SK-N-SH (cell line): Measurements from ENCODE around the gene SMYD1. TPM values are rescaled to one million over a fixed set of nuclear protein-coding genes. Genes with fewer than 3 reads are reported as not detected.
"Not testable (repeated sequence)": the region's sequence is repeated elsewhere in the genome, so short reads cannot be mapped to it uniquely, and the experiment has no call there.

Experiments
- CTCF ChIA-PET: fragments of 300-600, 350-600 bp; formaldehyde crosslinking; extraction: SDS; loops from one replicate; lab custom pipeline; 2021; lab: Yijun Ruan, JAX
- POLR2A ChIA-PET: fragments of 350-600 bp; sonication (Branson Sonifier 250); formaldehyde crosslinking; extraction: SDS; loops from one replicate; lab custom pipeline; 2020; ENCODE audit warnings: antibody characterized with exemption, inconsistent platforms; lab: Yijun Ruan, JAX
- DNase-seq: peaks from one replicate; pipeline ENCODE4 v3.0.0; 2012
- H2AFZ ChIP-seq: fragments of 200-600 bp; sonication (generic); 2 replicates; pipeline ENCODE4 v1.8.1; 2016; ENCODE audit warnings: antibody characterized with exemption, mild to moderate bottlenecking, low read depth
- H3F3A ChIP-seq: fragments of 200-600 bp; sonication (generic); replicated peaks from 2 replicates; pipeline ENCODE3; 2016; ENCODE audit warnings: antibody characterized with exemption, mild to moderate bottlenecking; ENCODE audit not compliant: insufficient read depth
- H3K27ac ChIP-seq, 2 experiments: fragments of 200-500 bp in 1 of 2; fragments of 200-600 bp in 1 of 2; sonication (Bioruptor generic) in 1 of 2; sonication (generic), shearing (Covaris generic) in 1 of 2; 2 replicates each; pipeline versions ENCODE4 v1.5.1 to v1.6.1; 2014 to 2016; ENCODE audit warnings: low read depth in 2 of 2, inconsistent platforms in 1 of 2, low read length in 1 of 2, mild to moderate bottlenecking in 1 of 2, mixed read lengths in 1 of 2
- H3K27me3 ChIP-seq: fragments of 200-600 bp; sonication (generic), shearing (Covaris generic); 2 replicates; pipeline ENCODE4 v1.6.1; 2016; ENCODE audit warnings: mixed run types; ENCODE audit not compliant: insufficient read depth
- H3K36me3 ChIP-seq, 2 experiments: fragments of 200-500 bp in 1 of 2; fragments of 200-600 bp in 1 of 2; sonication (Bioruptor generic) in 1 of 2; sonication (generic) in 1 of 2; replicated peaks in 1 of 2; 2 replicates each; pipeline versions ENCODE3 to v1.5.1; 2014 to 2016; ENCODE audit warnings: low read length in 1 of 2, mild to moderate bottlenecking in 1 of 2; ENCODE audit not compliant: insufficient read depth in 2 of 2, control insufficient read depth in 1 of 2
- H3K4me1 ChIP-seq, 2 experiments: fragments of 200-500 bp in 1 of 2; fragments of 200-600 bp in 1 of 2; sonication (Bioruptor generic) in 1 of 2; sonication (generic), shearing (Covaris generic) in 1 of 2; 2 replicates each; pipeline versions ENCODE4 v1.5.1 to v1.6.1; 2014 to 2016; ENCODE audit warnings: low read depth in 1 of 2, low read length in 1 of 2, mixed run types in 1 of 2; ENCODE audit not compliant: insufficient read depth in 2 of 2, control insufficient read depth in 1 of 2
- H3K4me2 ChIP-seq: fragments of 200-600 bp; sonication (generic), shearing (Covaris generic); 2 replicates; pipeline ENCODE4 v1.6.1; 2017; ENCODE audit warnings: mixed run types
- H3K4me3 ChIP-seq, 2 experiments: fragments of 200-500 bp in 1 of 2; fragments of 200-600 bp in 1 of 2; sonication (Bioruptor generic) in 1 of 2; sonication (generic), shearing (Covaris generic) in 1 of 2; 2 replicates each; pipeline versions ENCODE4 v1.5.1 to v1.8.1; 2014 to 2016; ENCODE audit warnings: low read depth in 2 of 2, inconsistent platforms in 1 of 2, low read length in 1 of 2, mild to moderate bottlenecking in 1 of 2, mixed read lengths in 1 of 2, moderate library complexity in 1 of 2
- H3K79me2 ChIP-seq: fragments of 200-600 bp; sonication (generic); 2 replicates; pipeline ENCODE4 v1.8.1; 2017; ENCODE audit warnings: mild to moderate bottlenecking; ENCODE audit not compliant: insufficient read depth
- H3K9ac ChIP-seq: fragments of 200-600 bp; sonication (generic); 2 replicates; pipeline ENCODE4 v1.6.1; 2017; ENCODE audit warnings: mixed run types
- H3K9me2 ChIP-seq: fragments of 200-600 bp; sonication (generic); 2 replicates; pipeline ENCODE4 v1.6.1; 2017; ENCODE audit warnings: mixed run types
- H3K9me3 ChIP-seq: fragments of 200-600 bp; sonication (generic); 2 replicates; pipeline ENCODE4 v1.6.1; 2017; ENCODE audit warnings: mixed run types, mild to moderate bottlenecking, moderate library complexity
- H4K20me1 ChIP-seq: fragments of 200-600 bp; sonication (generic); 2 replicates; pipeline ENCODE4 v1.6.1; 2017; ENCODE audit warnings: mild to moderate bottlenecking, mixed run types; ENCODE audit not compliant: insufficient read depth
- EP300 ChIP-seq, 2 experiments: IDR thresholded peaks; 2 replicates each; pipeline versions ENCODE4 v1.4.0 to v1.6.1; 2012; ENCODE audit warnings: borderline replicate concordance in 1 of 2, low read depth in 1 of 2, low read length in 1 of 2
- GABPA ChIP-seq: IDR thresholded peaks from 2 replicates; pipeline ENCODE4 v1.4.0; 2012; ENCODE audit warnings: low read depth, mild to moderate bottlenecking
- JUND ChIP-seq: IDR thresholded peaks from 2 replicates; pipeline ENCODE4 v1.4.0; 2012
- MEF2A ChIP-seq: IDR thresholded peaks from 2 replicates; pipeline ENCODE4 v1.4.0; 2012; ENCODE audit warnings: low read depth, borderline replicate concordance
- NFIC ChIP-seq: IDR thresholded peaks from 2 replicates; pipeline ENCODE4 v1.4.0; 2012; ENCODE audit warnings: borderline replicate concordance
- RCOR1 ChIP-seq: fragments of 150-350 bp; IDR thresholded peaks from 2 replicates; pipeline ENCODE4 v1.6.1; 2017; ENCODE audit warnings: antibody characterized with exemption, low read length
- RFX5 ChIP-seq: IDR thresholded peaks from 2 replicates; pipeline ENCODE4 v1.6.1; 2012; ENCODE audit warnings: mild to moderate bottlenecking, improper control_type of control experiment, low read length
- SIN3A ChIP-seq: IDR thresholded peaks from 2 replicates; pipeline ENCODE4 v1.6.1; 2012; ENCODE audit warnings: low read depth, mild to moderate bottlenecking, low read length, moderate library complexity, borderline replicate concordance
- SMC3 ChIP-seq: IDR thresholded peaks from 2 replicates; pipeline ENCODE4 v1.6.1; 2012; ENCODE audit warnings: low read depth, low read length, improper control_type of control experiment
- WGBS: methylation state at CpG from one replicate; pipeline ENCODE4 v1.1.6; 2017; ENCODE audit warnings: low lambda C conversion rate; 5-methylcytosine and 5-hydroxymethylcytosine counted together
- polyA plus RNA-seq, 3 experiments: library from polyadenylated mRNA; depleted of rRNA; stranded (reverse); fragments of >200 nt; gene quantifications; 2 replicates each; pipeline ENCODE4 v1.2.3, GENCODE V29; 2012
- TF ChIP-seq, protein P1 (sequence below): IDR thresholded peaks from 2 replicates; pipeline ENCODE4; 2012
- TF ChIP-seq, protein P2 (sequence below): IDR thresholded peaks from 2 replicates; pipeline ENCODE4 v1.6.1; 2012; ENCODE audit warnings: mild to moderate bottlenecking, low read depth, low read length, moderate library complexity

SMYD1 gene
- polyA plus RNA-seq (2012; rRNA removed): 0.06 TPM in 1 of 2 replicates, not detected in the other
- 0.01 and 0.03 TPM in 2 replicates for polyA plus RNA-seq (2012; cell fraction: cytosol; rRNA removed)
- polyA plus RNA-seq (2012; cell fraction: nucleus; rRNA removed): not detected in 2 replicates

DNA sequence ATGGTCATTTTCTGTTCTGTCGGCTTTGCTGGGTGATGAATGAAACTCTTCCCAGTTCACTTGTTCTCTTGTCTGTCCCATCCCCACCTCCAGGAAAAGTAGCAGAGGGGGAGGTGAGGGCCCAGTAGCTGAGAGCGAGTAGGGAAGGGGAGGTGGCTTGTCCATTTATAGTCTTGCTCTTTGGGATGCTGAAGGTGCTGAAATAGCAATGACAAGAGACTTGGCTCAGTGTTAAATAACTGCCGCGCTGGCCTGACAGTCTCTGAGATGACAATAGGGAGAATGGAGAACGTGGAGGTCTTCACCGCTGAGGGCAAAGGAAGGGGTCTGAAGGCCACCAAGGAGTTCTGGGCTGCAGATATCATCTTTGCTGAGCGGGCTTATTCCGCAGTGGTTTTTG lies at the start of gene SMYD1:
SMYD1 (plus strand) TSS at position 228 of the 400 bp plus-strand sequence; CDS start at position 268, 40 bp downstream.
- H3K27ac ChIP-seq: peak within 1 kb of the TSS in 1 of 2 experiments; percentile 4; a peak in 1 of 4 replicates
- POLR2A ChIA-PET: no interaction called here
- H3F3A ChIP-seq: no peaks in the 10 kb centered on the region
- 98% methylated on average over 8 of the region's 8 CpGs for WGBS
- no peaks in the 10 kb centered on the region for H3K36me3 ChIP-seq
- H3K9me3 ChIP-seq: no peaks in the 10 kb centered on the region
- H2AFZ ChIP-seq: no peak within 1 kb of the TSS
- H4K20me1 ChIP-seq: no peaks in the 10 kb centered on the region
- H3K9ac ChIP-seq: no peak within 1 kb of the TSS
- TF ChIP-seq NFIC (no peak), SMC3 (no peak), RFX5 (no peak), SIN3A (no peak), EP300 (IDR thresholded peaks at IDR 0.05; ENCODE audit: borderline replicate concordance in 1 of 2, low read depth in 1 of 2, low read length in 1 of 2) (no peak), RCOR1 (no peak), JUND (no peak), GABPA (no peak), MEF2A (no peak)
- TF ChIP-seq, protein P1, sequence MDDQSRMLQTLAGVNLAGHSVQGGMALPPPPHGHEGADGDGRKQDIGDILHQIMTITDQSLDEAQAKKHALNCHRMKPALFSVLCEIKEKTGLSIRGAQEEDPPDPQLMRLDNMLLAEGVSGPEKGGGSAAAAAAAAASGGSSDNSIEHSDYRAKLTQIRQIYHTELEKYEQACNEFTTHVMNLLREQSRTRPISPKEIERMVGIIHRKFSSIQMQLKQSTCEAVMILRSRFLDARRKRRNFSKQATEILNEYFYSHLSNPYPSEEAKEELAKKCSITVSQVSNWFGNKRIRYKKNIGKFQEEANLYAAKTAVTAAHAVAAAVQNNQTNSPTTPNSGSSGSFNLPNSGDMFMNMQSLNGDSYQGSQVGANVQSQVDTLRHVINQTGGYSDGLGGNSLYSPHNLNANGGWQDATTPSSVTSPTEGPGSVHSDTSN: no peak
- TF ChIP-seq, protein P2, sequence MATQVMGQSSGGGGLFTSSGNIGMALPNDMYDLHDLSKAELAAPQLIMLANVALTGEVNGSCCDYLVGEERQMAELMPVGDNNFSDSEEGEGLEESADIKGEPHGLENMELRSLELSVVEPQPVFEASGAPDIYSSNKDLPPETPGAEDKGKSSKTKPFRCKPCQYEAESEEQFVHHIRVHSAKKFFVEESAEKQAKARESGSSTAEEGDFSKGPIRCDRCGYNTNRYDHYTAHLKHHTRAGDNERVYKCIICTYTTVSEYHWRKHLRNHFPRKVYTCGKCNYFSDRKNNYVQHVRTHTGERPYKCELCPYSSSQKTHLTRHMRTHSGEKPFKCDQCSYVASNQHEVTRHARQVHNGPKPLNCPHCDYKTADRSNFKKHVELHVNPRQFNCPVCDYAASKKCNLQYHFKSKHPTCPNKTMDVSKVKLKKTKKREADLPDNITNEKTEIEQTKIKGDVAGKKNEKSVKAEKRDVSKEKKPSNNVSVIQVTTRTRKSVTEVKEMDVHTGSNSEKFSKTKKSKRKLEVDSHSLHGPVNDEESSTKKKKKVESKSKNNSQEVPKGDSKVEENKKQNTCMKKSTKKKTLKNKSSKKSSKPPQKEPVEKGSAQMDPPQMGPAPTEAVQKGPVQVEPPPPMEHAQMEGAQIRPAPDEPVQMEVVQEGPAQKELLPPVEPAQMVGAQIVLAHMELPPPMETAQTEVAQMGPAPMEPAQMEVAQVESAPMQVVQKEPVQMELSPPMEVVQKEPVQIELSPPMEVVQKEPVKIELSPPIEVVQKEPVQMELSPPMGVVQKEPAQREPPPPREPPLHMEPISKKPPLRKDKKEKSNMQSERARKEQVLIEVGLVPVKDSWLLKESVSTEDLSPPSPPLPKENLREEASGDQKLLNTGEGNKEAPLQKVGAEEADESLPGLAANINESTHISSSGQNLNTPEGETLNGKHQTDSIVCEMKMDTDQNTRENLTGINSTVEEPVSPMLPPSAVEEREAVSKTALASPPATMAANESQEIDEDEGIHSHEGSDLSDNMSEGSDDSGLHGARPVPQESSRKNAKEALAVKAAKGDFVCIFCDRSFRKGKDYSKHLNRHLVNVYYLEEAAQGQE: no peak
- TF ChIP-seq, all 33 proteins: peak for 0
- DNase-seq: no peak
- Histone ChIP-seq H3K4me2 (no peak within 1 kb of the TSS), H3K9me2 (no peaks in the 10 kb centered on the region), H3K4me3 (no peak within 1 kb of the TSS), H3K4me1 (no peaks in the 10 kb centered on the region; a peak in 1 of 4 replicates), H3K27me3 (no peaks in the 10 kb centered on the region), H3K79me2 (no peaks in the 10 kb centered on the region)
- CTCF ChIA-PET: interaction anchor here (1.3 to 3.7 kb wide), 3 partner anchors 8 to 92 kb away, joined by 4 to 19 read pairs (median 18); no protein-coding TSS in a partner anchor

DNA sequence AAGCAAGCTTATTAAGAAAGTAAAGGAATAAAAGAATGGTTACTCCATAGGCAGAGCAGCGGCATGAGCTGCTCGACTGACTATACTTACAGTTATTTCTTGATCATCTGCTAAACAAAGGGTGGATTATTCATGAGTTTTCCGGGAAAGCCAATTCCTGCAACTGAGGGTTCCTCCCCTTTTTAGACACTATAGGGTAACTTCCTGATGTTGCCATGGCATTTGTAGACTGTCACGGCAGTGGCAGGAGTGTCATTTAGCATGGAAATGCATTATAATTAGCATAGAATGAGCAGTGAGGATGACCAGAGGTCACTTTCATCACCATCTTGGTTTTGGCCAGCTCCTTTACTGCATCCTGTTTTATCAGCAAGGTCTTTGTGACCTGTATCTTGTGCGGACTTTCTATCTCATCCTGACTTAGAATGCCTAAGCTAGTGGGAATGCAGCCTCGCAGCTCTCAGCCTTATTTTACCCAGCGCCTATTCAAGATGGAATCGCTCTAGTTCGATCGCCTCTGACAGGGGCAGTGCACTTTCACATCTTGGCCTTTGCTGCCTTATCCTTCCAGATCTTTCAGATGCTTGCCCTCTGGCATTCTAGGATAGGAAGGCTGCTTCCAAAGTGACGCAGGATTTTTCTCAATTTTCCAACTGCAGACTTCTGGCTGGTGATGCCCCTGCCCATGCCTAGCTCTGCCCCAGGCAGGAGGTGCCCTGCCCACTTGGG lies 49.4 kb upstream of the SMYD1 start:
- H3K79me2 ChIP-seq, H4K20me1 ChIP-seq, H3K27ac ChIP-seq, H2AFZ ChIP-seq, DNase-seq, H3K4me3 ChIP-seq, H3K4me2 ChIP-seq, H3K4me1 ChIP-seq, H3K27me3 ChIP-seq, H3K9me3 ChIP-seq, H3F3A ChIP-seq, H3K9me2 ChIP-seq, H3K36me3 ChIP-seq, H3K9ac ChIP-seq: not testable (repeated sequence)
- ChIA-PET CTCF (interaction anchor here (1.3 kb wide), 2 partner anchors 16 to 17 kb away, joined by 3 to 7 read pairs; no protein-coding TSS in a partner anchor), POLR2A (interaction anchor here (1.3 kb wide), 1 partner anchor 36 kb away, joined by 3 read pairs; no protein-coding TSS in a partner anchor)
- 94% methylated on average over 11 of the region's 11 CpGs for whole genome bisulfite sequencing
